PC-3 (cell line): Measurements from ENCODE around the gene TMEM97. TPM values are rescaled to one million over a fixed set of nuclear protein-coding genes. Genes with fewer than 3 reads are reported as not detected.

ENCODE experiments used
- ATAC-seq: fragments of 200-7000 bp; cut with Tn5 transposase; 2 replicates; pipeline ENCODE4 v1.9.1; 2020; ENCODE audit warnings: mild to moderate bottlenecking, moderate library complexity
- BruUV-seq: library from RNA; stranded (reverse); fragments of 400-500 nt; replicated peaks from 2 replicates; lab custom pipeline; 2021; lab: Mats Ljungman, UMichigan
- CTCF ChIA-PET: fragments of 300-600 bp; sonication (Branson Sonifier 250); formaldehyde crosslinking; loops from one replicate; lab custom pipeline; 2022; ENCODE audit warnings: antibody characterized with exemption; lab: Charles Lee
- POLR2A ChIA-PET: fragments of 300-600 bp; sonication (Branson Sonifier 250); formaldehyde crosslinking; loops from one replicate; lab custom pipeline; 2022; ENCODE audit warnings: antibody characterized with exemption; ENCODE audit not compliant: unreplicated experiment; lab: Charles Lee
- DNase-seq: peaks from one replicate; pipeline ENCODE4 v3.0.0-alpha.2; 2015
- H2AFZ ChIP-seq: fragments of 300-600 bp; sonication (generic); 2 replicates; pipeline ENCODE4 v1.6.0; 2016; ENCODE audit warnings: antibody characterized with exemption, low read length
- H3F3A ChIP-seq: fragments of 300-600 bp; sonication (generic); one replicate; pipeline ENCODE4 v1.6.0; 2017; ENCODE audit warnings: antibody characterized with exemption, low read length, control low read depth, mild to moderate bottlenecking; ENCODE audit not compliant: unreplicated experiment
- H3K27ac ChIP-seq: fragments of 300-600 bp; sonication (generic); 2 replicates; pipeline ENCODE4 v1.5.1; 2016; ENCODE audit warnings: mild to moderate bottlenecking, low read length
- H3K27me3 ChIP-seq: fragments of 300-600 bp; sonication (generic); 2 replicates; pipeline ENCODE4 v1.6.1; 2016; ENCODE audit warnings: low read length, mixed read lengths
- H3K36me3 ChIP-seq: fragments of 300-600 bp; sonication (generic); 2 replicates; pipeline ENCODE4 v1.6.1; 2016; ENCODE audit warnings: low read depth, mixed run types, low read length, mixed read lengths
- H3K4me1 ChIP-seq: fragments of 300-600 bp; sonication (generic); 2 replicates; pipeline ENCODE4 v1.5.1; 2016; ENCODE audit warnings: low read length; ENCODE audit not compliant: insufficient read depth
- H3K4me2 ChIP-seq: fragments of 300-600 bp; sonication (generic); 2 replicates; pipeline ENCODE4 v1.6.0; 2016; ENCODE audit warnings: low read length
- H3K4me3 ChIP-seq: fragments of 300-600 bp; sonication (generic); 2 replicates; pipeline ENCODE4 v1.5.1; 2016; ENCODE audit warnings: mild to moderate bottlenecking, low read length, mixed read lengths
- H3K79me2 ChIP-seq: fragments of 300-600 bp; sonication (generic); 2 replicates; pipeline ENCODE4 v1.6.1; 2017; ENCODE audit warnings: low read length, mixed read lengths
- H3K9ac ChIP-seq: fragments of 300-600 bp; sonication (generic); 2 replicates; pipeline ENCODE4 v1.6.0; 2016; ENCODE audit warnings: mild to moderate bottlenecking, low read length
- H3K9me2 ChIP-seq: fragments of 300-600 bp; sonication (generic); replicated peaks from 2 replicates; pipeline ENCODE4 v1.6.1; 2016; ENCODE audit warnings: mixed run types, low read length, mixed read lengths
- H3K9me3 ChIP-seq: fragments of 300-600 bp; sonication (generic); 2 replicates; pipeline ENCODE4 v1.6.1; 2016; ENCODE audit warnings: low read length, mixed read lengths
- H4K20me1 ChIP-seq: fragments of 300-600 bp; sonication (generic); 2 replicates; pipeline ENCODE4 v1.6.1; 2016; ENCODE audit warnings: low read length, mixed read lengths
- EZH2 ChIP-seq: fragments of 300-600 bp; sonication (generic); IDR thresholded peaks from one replicate; pipeline ENCODE4 v1.6.1; 2017; ENCODE audit warnings: antibody characterized with exemption, mild to moderate bottlenecking, low read length; ENCODE audit not compliant: unreplicated experiment
- EZH2phosphoT487 ChIP-seq: fragments of 300-600 bp; sonication (generic); IDR thresholded peaks from 2 replicates; pipeline ENCODE4 v1.6.1; 2018; ENCODE audit warnings: mild to moderate bottlenecking, antibody characterized with exemption, low read length, borderline replicate concordance
- intact Hi-C: fragments of 100-400 bp; cut with micrococcal nuclease; formaldehyde crosslinking; loops from 2 replicates; pipeline ENCODE4 v1.9.0; 2023
- total RNA-seq: library from RNA; depleted of rRNA; stranded (reverse); fragments of >200 nt; gene quantifications from 2 replicates; pipeline ENCODE4 v1.2.3, GENCODE V29; 2014
- TF ChIP-seq, protein P1 (sequence below): fragments of 300-600 bp; sonication (generic); conservative IDR thresholded peaks from 2 replicates; pipeline ENCODE4 v1.5.1; 2017; ENCODE audit warnings: antibody characterized with exemption, low read depth, mild to moderate bottlenecking, low read length

The TMEM97 gene
- total RNA-seq, 1 experiment from 2014 or later, result 40.5 TPM

DNA sequence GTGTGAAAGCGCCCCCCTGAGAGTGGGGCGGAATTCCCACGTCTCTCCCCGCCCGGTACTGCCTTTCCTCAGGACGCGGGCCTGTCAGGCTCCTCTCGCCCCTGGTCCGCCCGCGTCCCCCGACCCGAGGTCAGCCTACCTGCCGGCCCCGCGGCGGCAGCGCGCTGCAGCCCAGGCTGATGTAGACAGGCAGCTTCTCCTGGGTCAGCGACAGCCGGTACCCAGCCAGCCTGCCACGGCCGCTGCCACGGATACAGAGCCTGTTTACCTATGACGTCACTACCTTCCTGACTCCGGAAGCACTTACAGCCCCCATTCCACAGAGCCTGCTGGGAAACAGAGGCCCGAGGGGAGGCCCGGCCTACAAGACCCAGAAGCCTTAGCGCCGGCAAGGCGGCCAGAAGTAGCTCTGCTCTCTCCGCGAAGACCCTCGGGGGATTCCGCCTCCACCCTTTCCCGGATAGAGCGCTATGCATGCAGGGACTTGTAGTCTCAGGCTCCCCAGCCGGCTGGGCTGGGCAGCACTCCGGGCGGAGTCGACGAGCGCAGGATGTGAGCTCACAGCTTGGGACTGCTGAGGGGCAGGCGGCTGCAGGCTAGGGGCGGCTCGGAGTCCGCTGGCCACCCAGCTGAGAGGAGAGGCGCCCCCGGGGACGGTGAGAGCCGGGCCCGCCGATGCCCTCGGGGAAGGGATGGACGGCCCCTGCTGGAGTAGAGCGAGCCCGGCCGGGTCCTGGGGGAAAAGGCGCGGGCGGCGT is 16.4 kb downstream of the TMEM97 start, which contains the start of the genes IFT20 and TNFAIP1:
IFT20 (minus strand) TSS at position 272 of the 758 bp plus-strand sequence. CDS start 3,487 bp downstream, outside the sequence.
TNFAIP1 (plus strand) TSS at position 561 of the 758 bp plus-strand sequence. CDS start 3,761 bp downstream, outside the sequence.
- CTCF ChIA-PET, result interaction anchor here (0.6 to 1.4 kb wide), 3 partner anchors 12 to 86 kb away, joined by 3 to 6 read pairs (median 5); partner anchors contain the start of gene POLDIP2
- POLR2A ChIA-PET, result interaction anchor here (0.6 to 2.3 kb wide), 6 partner anchors 12 to 1577 kb away, joined by 3 to 14 read pairs (median 3); partner anchors contain the start of gene POLDIP2
- Histone ChIP-seq H3K9me3 (no peaks in the 10 kb centered on the region), H2AFZ (peak within 1 kb of the TSS; percentile 92), H3K4me2 (peak within 1 kb of the TSS; percentile 98), H4K20me1 (0 out of 2 replicates have a peak, but pooled peaks cover 6% of the 10 kb centered on the region), H3F3A (no peaks in the 10 kb centered on the region), H3K9me2 (no peaks in the 10 kb centered on the region), H3K4me3 (peak within 1 kb of the TSS; percentile 97), H3K79me2 (peaks cover 60% of the 10 kb centered on the region), H3K36me3 (no peaks in the 10 kb centered on the region), H3K9ac (peak within 1 kb of the TSS; percentile 91), H3K4me1 (peaks cover 25% of the 10 kb centered on the region), H3K27me3 (no peaks in the 10 kb centered on the region), H3K27ac (peak within 1 kb of the TSS; percentile 78)
- DNase-seq (peak; percentile 97), ATAC-seq (peak; percentile 95)
- intact Hi-C loops, result loop anchor here (1.0 kb wide), 1 partner anchor 22 kb away; the partner anchor contains the start of gene POLDIP2
- no TSS peak for BruUV-seq
- TF ChIP-seq EZH2 (no peak), EZH2phosphoT487 (no peak)
- TF ChIP-seq, protein P1, sequence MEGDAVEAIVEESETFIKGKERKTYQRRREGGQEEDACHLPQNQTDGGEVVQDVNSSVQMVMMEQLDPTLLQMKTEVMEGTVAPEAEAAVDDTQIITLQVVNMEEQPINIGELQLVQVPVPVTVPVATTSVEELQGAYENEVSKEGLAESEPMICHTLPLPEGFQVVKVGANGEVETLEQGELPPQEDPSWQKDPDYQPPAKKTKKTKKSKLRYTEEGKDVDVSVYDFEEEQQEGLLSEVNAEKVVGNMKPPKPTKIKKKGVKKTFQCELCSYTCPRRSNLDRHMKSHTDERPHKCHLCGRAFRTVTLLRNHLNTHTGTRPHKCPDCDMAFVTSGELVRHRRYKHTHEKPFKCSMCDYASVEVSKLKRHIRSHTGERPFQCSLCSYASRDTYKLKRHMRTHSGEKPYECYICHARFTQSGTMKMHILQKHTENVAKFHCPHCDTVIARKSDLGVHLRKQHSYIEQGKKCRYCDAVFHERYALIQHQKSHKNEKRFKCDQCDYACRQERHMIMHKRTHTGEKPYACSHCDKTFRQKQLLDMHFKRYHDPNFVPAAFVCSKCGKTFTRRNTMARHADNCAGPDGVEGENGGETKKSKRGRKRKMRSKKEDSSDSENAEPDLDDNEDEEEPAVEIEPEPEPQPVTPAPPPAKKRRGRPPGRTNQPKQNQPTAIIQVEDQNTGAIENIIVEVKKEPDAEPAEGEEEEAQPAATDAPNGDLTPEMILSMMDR, result no peak

DNA sequence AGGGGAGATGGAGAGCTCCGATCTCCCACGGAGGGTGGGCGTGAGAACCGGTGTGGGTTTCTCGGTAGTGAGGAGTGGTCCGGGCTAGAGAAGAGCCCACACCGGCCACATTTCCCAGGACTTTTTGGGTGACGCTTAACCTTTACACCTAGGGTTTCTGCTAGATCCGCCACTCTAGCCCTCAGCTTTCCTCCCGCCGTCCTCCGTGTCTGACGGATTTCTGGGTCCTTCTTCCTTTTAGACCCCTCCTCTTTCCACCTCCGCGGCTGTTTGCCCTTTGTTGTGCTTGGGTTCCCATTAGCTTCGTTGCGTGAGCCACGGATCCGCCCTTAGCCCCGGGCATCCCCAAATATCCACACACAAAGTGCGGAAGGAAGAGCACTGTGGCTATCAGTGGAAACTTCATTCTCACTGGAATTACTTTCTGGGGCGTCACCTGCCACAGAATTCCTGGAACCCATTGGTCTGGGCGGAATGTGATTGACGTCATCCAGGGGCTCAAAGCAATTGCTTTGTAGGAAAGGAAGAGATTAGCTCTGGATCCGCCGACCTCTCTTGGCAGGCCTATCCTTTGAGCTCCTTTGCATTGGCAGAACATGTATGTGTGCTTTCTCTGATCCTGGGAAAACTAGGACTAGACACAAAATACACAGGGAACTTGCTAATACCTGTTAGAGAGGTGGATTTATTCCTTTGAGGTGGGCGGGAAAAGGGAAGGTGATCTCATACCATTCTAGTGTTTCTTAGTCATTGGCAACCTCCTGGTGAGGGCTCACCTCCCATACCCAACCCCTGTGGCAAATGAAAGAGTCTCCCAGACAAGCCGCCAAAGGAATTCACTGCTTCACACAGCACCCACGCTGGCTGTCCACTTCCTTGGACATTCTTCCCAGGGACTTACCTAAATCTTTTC is 17.2 kb downstream of the TMEM97 start:
- peak; percentile 22 for ATAC-seq
- Histone ChIP-seq H3K9me3 (no peaks in the 10 kb centered on the region), H4K20me1 (0 out of 2 replicates have a peak, but pooled peaks cover 6% of the 10 kb centered on the region), H3K27ac (peak overlapping the region; percentile 78), H3F3A (no peaks in the 10 kb centered on the region), H3K9ac (peak overlapping the region; percentile 91), H2AFZ (peak overlapping the region; percentile 78), H3K79me2 (peaks cover 60% of the 10 kb centered on the region), H3K4me1 (peaks cover 25% of the 10 kb centered on the region), H3K9me2 (no peaks in the 10 kb centered on the region), H3K27me3 (no peaks in the 10 kb centered on the region), H3K4me2 (peak overlapping the region; percentile 91), H3K4me3 (peak overlapping the region; percentile 97), H3K36me3 (no peaks in the 10 kb centered on the region)
- ChIA-PET POLR2A (interaction anchor here (0.6 to 2.3 kb wide), 5 partner anchors 11 to 108 kb away, joined by 3 to 14 read pairs (median 4); partner anchors contain the start of gene POLDIP2), CTCF (interaction anchor here (0.6 to 1.4 kb wide), 3 partner anchors 11 to 87 kb away, joined by 3 to 6 read pairs (median 5); partner anchors contain the start of gene POLDIP2)
- TSS peak; percentile 55 for BruUV-seq
- intact Hi-C loops, result loop anchor here (1.0 kb wide), 1 partner anchor 21 kb away; the partner anchor contains the start of gene POLDIP2
- peak; percentile 70 for DNase-seq
- TF ChIP-seq, protein P1, result no peak
- no peak for TF ChIP-seq EZH2phosphoT487
- no peak for TF ChIP-seq EZH2
